Gastrocnemius medialis (tissue), 4 donors: ENCODE data around the gene HORMAD1.

Experiments
- CTCF ChIP-seq, 5 experiments: fragments of 450-650 bp in 3 of 5; fragments of 200-600 bp in 2 of 5; sonication (generic) in 2 of 5; IDR thresholded peaks in 4 of 5; conservative IDR thresholded peaks in 1 of 5; 1 replicate in 4 of 5; 2 replicates in 1 of 5; pipeline ENCODE4 v1.5.1; 2016 to 2019; ENCODE audit warnings: antibody characterized with exemption in 5 of 5, mild to moderate bottlenecking in 3 of 5, moderate library complexity in 3 of 5
- POLR2A ChIP-seq, 2 donors: fragments of 450-650 bp; IDR thresholded peaks; one replicate each; pipeline ENCODE4 v1.6.1; 2017; ENCODE audit warnings: antibody characterized with exemption in 2 of 2, mild to moderate bottlenecking in 2 of 2, moderate library complexity in 2 of 2

GRCh38 chr1:150649441-150650075, 71.1 kb downstream of the HORMAD1 start:
- no peak for TF ChIP-seq POLR2A (IDR thresholded peaks at IDR 0.05)
- no peak for TF ChIP-seq CTCF (IDR thresholded peaks at IDR 0.05 in 4 of 5, conservative IDR thresholded peaks at IDR 0.05 in 1 of 5)
